Duodenal mucosa (tissue), 2 donors: ENCODE measurements around the gene ADGRG6.
"Not testable (repeated sequence)": the region's sequence is repeated elsewhere in the genome, so short reads cannot be mapped to it uniquely, and the experiment has no call there.

Experiments
- H3K27ac ChIP-seq: one replicate; pipeline ENCODE4 v1.7.0; 2013; ENCODE audit warnings: low read depth, low read length
- H3K27me3 ChIP-seq, 2 donors: one replicate each; pipeline ENCODE4 v1.7.0; 2013; ENCODE audit warnings: low read length in 2 of 2, control low read depth in 1 of 2; ENCODE audit not compliant: insufficient read depth in 2 of 2, control insufficient read depth in 1 of 2
- H3K36me3 ChIP-seq, 2 donors: one replicate each; pipeline ENCODE4 v1.7.0; 2013; ENCODE audit warnings: low read length in 2 of 2, control low read depth in 1 of 2; ENCODE audit not compliant: insufficient read depth in 2 of 2, control insufficient read depth in 1 of 2
- H3K4me1 ChIP-seq, 2 donors: one replicate each; pipeline ENCODE4 v1.7.0; 2013; ENCODE audit warnings: low read length in 2 of 2, control low read depth in 1 of 2; ENCODE audit not compliant: insufficient read depth in 2 of 2, control insufficient read depth in 1 of 2
- H3K4me3 ChIP-seq, 2 donors: one replicate each; pipeline ENCODE4 v1.7.0; 2013; ENCODE audit warnings: low read length in 2 of 2, low read depth in 1 of 2
- H3K9ac ChIP-seq, 2 donors: one replicate each; pipeline ENCODE4 v1.7.0; 2013; ENCODE audit warnings: low read length in 2 of 2, low read depth in 1 of 2
- H3K9me3 ChIP-seq, 2 donors: one replicate each; pipeline ENCODE4 v1.7.0; 2013; ENCODE audit warnings: low read length in 2 of 2, control low read depth in 1 of 2; ENCODE audit not compliant: control insufficient read depth in 1 of 2

ADGRG6 gene

DNA sequence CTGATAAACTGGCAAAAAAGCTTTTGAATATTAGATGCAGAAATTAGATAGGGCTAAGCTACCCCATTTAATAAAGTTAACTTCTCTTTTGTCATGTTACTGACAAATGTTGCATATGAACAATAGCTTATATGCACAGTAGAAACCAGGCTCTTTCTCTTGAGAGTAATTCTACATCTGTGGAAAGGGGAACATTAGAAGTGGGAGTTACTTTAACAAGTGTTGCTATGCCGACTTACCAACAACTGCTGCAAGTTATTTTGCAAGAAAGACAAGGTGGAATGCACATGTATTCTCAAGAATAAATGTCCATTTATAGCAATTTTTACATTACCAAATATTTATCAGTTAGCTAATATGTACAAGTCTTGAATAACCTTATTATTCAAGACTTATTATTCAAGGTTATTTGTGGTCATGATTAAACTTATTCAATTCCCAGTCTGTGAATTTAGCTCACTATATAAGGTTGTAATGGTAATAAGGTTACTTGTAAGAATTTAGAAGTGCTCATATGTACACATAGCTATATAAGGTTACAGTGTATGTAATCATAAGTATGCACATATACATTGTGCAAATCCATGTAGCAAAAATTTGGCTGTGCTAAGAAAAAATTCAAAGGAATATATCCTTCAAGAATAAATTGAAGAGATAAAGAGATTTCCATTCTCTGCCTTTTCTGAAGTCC lies 38.3 kb downstream of the ADGRG6 start:
- no peaks in the 10 kb centered on the region for H3K9me3 ChIP-seq
- no peak overlapping the region for H3K4me3 ChIP-seq
- no peaks in the 10 kb centered on the region for H3K4me1 ChIP-seq
- H3K9ac ChIP-seq = no peak overlapping the region
- H3K27ac ChIP-seq = no peak overlapping the region
- H3K27me3 ChIP-seq = no peaks in the 10 kb centered on the region
- H3K36me3 ChIP-seq = no peaks in the 10 kb centered on the region

DNA sequence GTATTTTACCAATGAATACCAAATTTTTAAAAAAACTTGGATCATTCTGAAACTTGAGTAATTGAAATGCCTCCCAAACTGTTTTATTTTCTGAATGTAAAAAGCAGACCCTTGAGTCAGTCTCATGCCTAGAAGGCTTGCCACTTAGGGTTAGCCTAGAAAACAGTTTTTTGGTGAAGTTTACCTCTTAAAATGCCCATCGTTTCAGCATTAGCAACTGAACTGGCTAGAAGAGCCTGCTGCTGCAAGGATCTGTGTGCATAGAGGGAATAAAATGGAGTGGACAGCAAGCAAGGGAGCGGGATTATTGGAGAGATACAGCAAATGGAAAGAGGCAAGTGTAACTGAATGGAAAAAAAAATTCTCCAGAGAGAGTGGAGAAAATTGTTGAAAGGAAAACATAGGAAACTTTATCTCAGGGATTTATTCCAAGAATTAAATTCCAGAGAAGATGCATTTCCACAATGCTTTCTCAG lies 40.1 kb downstream of the ADGRG6 start:
- Histone ChIP-seq H3K36me3 (no peaks in the 10 kb centered on the region), H3K9me3 (no peaks in the 10 kb centered on the region), H3K4me1 (no peaks in the 10 kb centered on the region), H3K27me3 (no peaks in the 10 kb centered on the region), H3K27ac (no peak overlapping the region), H3K4me3 (no peak overlapping the region), H3K9ac (no peak overlapping the region)

DNA sequence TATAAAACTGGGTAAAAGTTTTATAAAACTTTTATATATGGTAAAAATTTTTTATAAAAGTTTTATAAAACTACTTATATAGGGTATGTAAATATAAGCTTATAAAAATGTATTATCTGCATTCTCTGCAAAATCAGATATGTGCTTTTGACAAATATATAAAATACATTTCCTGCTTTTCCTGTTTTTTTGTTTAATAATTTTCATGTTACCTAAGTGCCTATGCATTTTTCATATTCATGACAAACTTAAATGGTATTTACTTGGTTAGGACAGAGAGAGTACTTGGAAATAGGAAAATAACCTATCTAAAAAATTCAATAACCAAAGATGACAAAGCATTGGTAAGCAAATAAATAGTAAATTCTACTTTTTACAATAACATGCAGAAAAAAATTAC lies 41.2 kb downstream of the ADGRG6 start:
- no peaks in the 10 kb centered on the region for H3K4me1 ChIP-seq

DNA sequence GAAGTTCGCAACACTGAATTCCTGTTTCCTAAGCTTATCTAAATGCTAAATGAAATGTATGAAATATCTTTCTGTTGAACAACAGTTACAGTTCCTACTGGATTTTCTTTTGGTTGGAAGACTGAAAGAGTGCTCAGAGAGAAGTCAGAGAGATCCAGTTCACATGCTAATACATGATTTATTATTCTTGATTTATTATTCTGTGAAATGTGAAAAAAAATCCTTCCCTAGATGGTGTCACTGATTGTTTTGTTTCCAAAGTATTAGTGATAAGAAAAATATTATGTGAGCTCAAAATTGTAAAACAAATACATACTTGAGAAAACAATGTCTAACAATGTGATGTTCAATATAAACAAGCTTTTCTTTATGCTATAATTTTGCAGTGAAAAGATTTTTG lies 42.1 kb downstream of the ADGRG6 start:
- H3K9me3 ChIP-seq = no peaks in the 10 kb centered on the region
- H3K27ac ChIP-seq = no peak overlapping the region
- H3K36me3 ChIP-seq = no peaks in the 10 kb centered on the region
- no peaks in the 10 kb centered on the region for H3K4me1 ChIP-seq
- no peaks in the 10 kb centered on the region for H3K27me3 ChIP-seq
- H3K4me3 ChIP-seq = no peak overlapping the region
- H3K9ac ChIP-seq = no peak overlapping the region

More for the DNA sequence above, 41.2 kb downstream of the ADGRG6 start:
- H3K27ac ChIP-seq = no peak overlapping the region
- no peaks in the 10 kb centered on the region for H3K36me3 ChIP-seq
- H3K4me3 ChIP-seq = no peak overlapping the region
- H3K9me3 ChIP-seq = no peaks in the 10 kb centered on the region
- no peak overlapping the region for H3K9ac ChIP-seq
- H3K27me3 ChIP-seq = no peaks in the 10 kb centered on the region

DNA sequence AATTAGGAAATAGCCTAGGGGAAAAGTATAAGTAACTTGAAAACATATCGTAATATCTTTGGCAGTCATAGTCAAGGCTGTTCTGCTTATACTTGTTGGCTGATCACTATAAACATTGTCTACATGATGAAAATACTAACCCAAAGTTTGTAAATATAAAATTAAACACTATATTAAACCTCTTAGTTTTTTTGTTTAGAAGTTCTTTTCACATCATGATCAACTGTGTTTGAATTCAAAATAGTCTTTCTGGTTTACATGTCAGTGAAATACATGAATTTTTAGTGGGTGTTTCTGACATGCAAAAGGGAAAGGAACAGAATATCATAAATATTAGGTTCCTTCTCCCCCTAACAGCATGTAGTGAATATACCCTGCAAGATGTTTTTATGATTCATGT lies 43.5 kb downstream of the ADGRG6 start:
- Histone ChIP-seq H3K9me3 (no peaks in the 10 kb centered on the region), H3K9ac (no peak overlapping the region), H3K36me3 (no peaks in the 10 kb centered on the region), H3K4me3 (no peak overlapping the region), H3K4me1 (no peaks in the 10 kb centered on the region), H3K27ac (no peak overlapping the region), H3K27me3 (no peaks in the 10 kb centered on the region)

DNA sequence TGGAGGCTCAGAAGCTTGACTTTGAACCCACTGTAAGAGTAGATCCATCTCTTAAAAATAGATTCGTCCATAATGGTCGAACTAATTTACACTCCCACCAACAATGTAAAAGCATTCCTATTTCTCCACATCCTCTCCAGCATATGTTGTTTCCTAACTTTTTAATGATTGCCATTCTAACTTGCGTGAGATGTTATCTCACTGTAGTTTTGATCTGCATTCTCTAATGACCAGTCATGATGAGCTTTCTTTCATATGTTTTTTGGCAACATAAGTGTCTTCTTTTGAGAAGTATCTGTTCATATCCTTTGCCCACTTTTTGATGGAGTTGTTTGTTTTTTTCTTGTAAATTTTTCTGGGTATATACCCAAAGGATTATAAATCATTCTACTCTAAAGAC lies 44.4 kb downstream of the ADGRG6 start:
- H3K27me3 ChIP-seq, H3K9ac ChIP-seq, H3K36me3 ChIP-seq: not testable (repeated sequence)

DNA sequence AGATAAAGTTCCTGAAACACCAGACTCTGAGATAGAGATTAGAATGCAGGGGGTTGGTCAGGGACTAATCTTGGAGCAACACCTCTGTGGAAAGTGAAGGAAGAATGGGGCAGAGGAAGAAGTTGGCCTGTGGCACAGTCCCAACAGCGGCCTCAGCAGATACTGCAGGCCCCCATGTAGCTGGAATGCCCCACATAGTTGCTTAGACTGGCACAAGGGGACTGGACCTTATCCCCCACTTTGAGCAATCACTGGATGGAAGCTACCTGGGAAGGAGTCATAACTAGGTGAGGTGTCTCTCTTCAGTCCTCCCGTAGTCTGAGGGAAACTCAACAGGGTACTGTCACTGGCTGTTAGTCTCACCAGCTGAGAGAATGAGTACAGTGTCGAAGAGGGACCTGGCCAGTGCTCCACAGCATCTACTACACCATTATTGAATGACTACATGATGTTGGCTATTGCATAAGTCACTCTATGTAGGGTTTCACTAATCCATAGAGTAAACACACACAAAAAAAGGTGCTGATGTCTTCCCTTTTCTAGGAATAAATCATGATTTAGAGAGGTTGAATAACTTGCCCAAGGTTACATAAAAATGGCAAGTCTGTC lies 47.5 kb downstream of the ADGRG6 start:
- Histone ChIP-seq H3K27ac (no peak overlapping the region), H3K4me1 (no peaks in the 10 kb centered on the region), H3K27me3 (no peaks in the 10 kb centered on the region), H3K9me3 (peaks cover 0 to 3% of the 10 kb centered on the region in 2 donors), H3K36me3 (no peaks in the 10 kb centered on the region), H3K4me3 (no peak overlapping the region), H3K9ac (no peak overlapping the region)

More for the DNA sequence above, 44.4 kb downstream of the ADGRG6 start:
- not testable (repeated sequence) for H3K4me3 ChIP-seq, H3K9me3 ChIP-seq, H3K4me1 ChIP-seq, H3K27ac ChIP-seq

DNA sequence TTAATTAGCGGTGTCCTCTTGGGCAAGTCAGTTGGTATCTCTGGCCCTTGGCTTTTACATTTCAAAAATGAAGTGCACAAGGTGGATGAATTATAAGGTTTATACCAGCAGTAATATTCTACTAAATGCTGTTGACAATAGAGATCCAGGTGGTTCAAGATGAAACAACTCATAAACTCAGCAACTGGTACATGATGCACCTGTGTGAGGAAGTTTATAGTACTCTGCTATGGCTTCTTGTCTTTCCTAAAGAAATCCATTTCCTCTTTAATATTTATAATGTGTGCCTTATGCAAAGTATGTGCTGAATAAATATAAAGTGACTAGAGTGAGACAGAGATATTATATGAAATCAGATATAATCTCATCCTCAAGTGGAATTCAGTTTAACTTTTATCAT lies 48.5 kb downstream of the ADGRG6 start:
- Histone ChIP-seq H3K4me1 (no peaks in the 10 kb centered on the region), H3K27me3 (no peaks in the 10 kb centered on the region), H3K9me3 (peaks cover 0 to 3% of the 10 kb centered on the region in 2 donors), H3K36me3 (no peaks in the 10 kb centered on the region), H3K9ac (no peak overlapping the region), H3K4me3 (no peak overlapping the region), H3K27ac (no peak overlapping the region)

DNA sequence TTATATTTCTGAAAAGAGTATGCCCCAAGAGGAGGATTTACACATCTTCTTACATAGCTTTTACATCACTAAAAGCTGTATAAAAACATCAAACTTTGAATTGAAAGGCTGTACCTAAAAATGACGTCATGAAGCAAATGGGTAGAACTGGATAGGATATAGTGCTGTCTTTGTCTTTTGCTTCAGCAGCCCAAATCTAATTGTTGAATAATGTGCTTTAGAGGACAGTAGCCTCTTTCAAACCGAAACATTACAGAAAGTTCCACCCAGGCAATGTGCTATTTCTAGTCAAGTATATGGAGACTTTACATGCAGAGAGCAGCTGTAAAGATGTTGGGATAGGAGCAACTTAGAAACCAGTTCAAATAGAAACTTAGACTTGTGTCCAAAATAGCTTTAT lies 51.9 kb downstream of the ADGRG6 start:
- Histone ChIP-seq H3K4me3 (no peak overlapping the region), H3K36me3 (no peaks in the 10 kb centered on the region), H3K4me1 (no peaks in the 10 kb centered on the region), H3K27ac (no peak overlapping the region), H3K9me3 (peaks cover 0 to 3% of the 10 kb centered on the region in 2 donors), H3K9ac (no peak overlapping the region), H3K27me3 (no peaks in the 10 kb centered on the region)

DNA sequence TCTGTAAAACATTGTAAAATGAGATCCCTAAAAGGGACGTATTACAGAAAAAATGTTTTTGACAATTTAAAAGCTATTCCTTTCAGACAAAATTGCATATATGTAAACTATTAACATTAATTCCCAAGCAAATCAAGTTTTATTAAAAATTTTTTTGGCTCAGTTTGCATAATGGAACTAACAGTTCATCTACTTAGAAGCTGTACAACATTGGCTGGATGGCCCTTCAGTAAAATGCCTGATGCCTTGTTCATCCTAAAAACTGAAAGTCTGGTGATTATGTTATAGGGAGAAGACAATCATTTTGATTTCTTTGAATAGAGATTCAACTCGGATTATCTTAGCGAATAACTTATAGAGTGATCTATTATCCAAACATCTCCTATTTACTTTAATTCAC lies 52.8 kb downstream of the ADGRG6 start:
- Histone ChIP-seq H3K27me3 (no peaks in the 10 kb centered on the region), H3K27ac (no peak overlapping the region), H3K9me3 (peaks cover 0 to 3% of the 10 kb centered on the region in 2 donors), H3K4me3 (no peak overlapping the region), H3K4me1 (peaks cover 0 to 4% of the 10 kb centered on the region in 2 donors), H3K9ac (no peak overlapping the region), H3K36me3 (no peaks in the 10 kb centered on the region)
